ENCODE measurements around the gene TIMP2. TPM values are rescaled to one million over a fixed set of nuclear protein-coding genes. Genes with fewer than 3 reads are reported as not detected.

The TIMP2 gene
- total and polyA plus RNA-seq, 2 of the 4 experiments (the other 2 are of a cell fraction): 43.9 to 416 TPM

GRCh38 chr17:78828470-78829185, 96.6 kb downstream of the TIMP2 start (continued):
- no peak for TF ChIP-seq RCOR1 (IDR thresholded peaks at IDR 0.05; ENCODE audit: insufficient replicate concordance, low read length)

GRCh38 chr17:78826836-78827509, 98.2 kb downstream of the TIMP2 start:
- intact Hi-C loops (cut with micrococcal nuclease): loop anchor here (10.0 kb wide), 1 partner anchor 332 kb away; no protein-coding TSS in a partner anchor
- BruUV-seq (replicated peaks): no TSS peak

More at GRCh38 chr17:78826836-78827509, 98.2 kb downstream of the TIMP2 start:
- H4K5ac ChIP-seq (ENCODE audit: low read depth, low read length): no peak overlapping the region
- TF ChIP-seq SMC3 (IDR thresholded peaks at IDR 0.05; ENCODE audit: low read depth, low read length): no peak
- TF ChIP-seq ELK1 (IDR thresholded peaks at IDR 0.05; ENCODE audit: borderline replicate concordance, low read depth, low read length): no peak
- no peak for TF ChIP-seq MAZ (IDR thresholded peaks at IDR 0.05; ENCODE audit: borderline replicate concordance, low read depth, low read length)
- no peak for TF ChIP-seq CEBPB (IDR thresholded peaks at IDR 0.05; ENCODE audit: low read depth, low read length)
- no peak overlapping the region for H3K9ac ChIP-seq (ENCODE audit: low read depth, low read length)
- peaks cover 47% of the 10 kb centered on the region for H3K36me3 ChIP-seq (ENCODE audit: control insufficient read depth, insufficient read depth, low read length)
- H2AK9ac ChIP-seq (replicated peaks; ENCODE audit: low read depth, low read length, poor library complexity): no peak overlapping the region
- H3K4me1 ChIP-seq (ENCODE audit: control insufficient read depth, insufficient read depth, low read length): peaks cover 13% of the 10 kb centered on the region
- H2AK5ac ChIP-seq (ENCODE audit: low read depth, low read length): no peak overlapping the region
- no peak overlapping the region for H3K4ac ChIP-seq (ENCODE audit: low read depth, low read length)
- H4K91ac ChIP-seq (ENCODE audit: insufficient read depth, low read depth, low read length): no peak overlapping the region
- dilution Hi-C loops (cut with HindIII; ENCODE audit: low sequenced_read_pairs, unreplicated experiment): no loop called here
- peaks cover 30 to 79% of the 10 kb centered on the region in 2 experiments for H3K79me1 ChIP-seq (ENCODE audit: low read depth in 1 of 2, low read length in 2 of 2)
- H3K56ac ChIP-seq (ENCODE audit: extremely low read depth, insufficient read depth, low read length): no peak overlapping the region
- no peak overlapping the region for H3K27ac ChIP-seq (ENCODE audit: insufficient read depth, low read length)
- peaks cover 33% of the 10 kb centered on the region for H4K20me1 ChIP-seq (ENCODE audit: insufficient read depth, low read length)
- H3K4me2 ChIP-seq (ENCODE audit: low read depth, low read length): no peak overlapping the region
- H3K4me3 ChIP-seq (ENCODE audit: insufficient read depth, low read depth, low read length): no peak overlapping the region
- DNase-seq: no peak
- no peak overlapping the region for H4K8ac ChIP-seq (ENCODE audit: low read depth in 2 of 2, low read length in 2 of 2)
- no peak overlapping the region for H2BK120ac ChIP-seq (ENCODE audit: low read depth, low read length)
- peak overlapping the region; percentile 53 for H2BK5ac ChIP-seq (ENCODE audit: low read depth, low read length, poor library complexity, severe bottlenecking)
- H3K9me3 ChIP-seq (ENCODE audit: control insufficient read depth, insufficient read depth, low read length): no peaks in the 10 kb centered on the region
- no peak overlapping the region for H3K14ac ChIP-seq (replicated peaks; ENCODE audit: low read depth, low read length)
- no peak overlapping the region for H2BK20ac ChIP-seq (ENCODE audit: low read depth, low read length)
- ATAC-seq (ENCODE audit: low read depth): no peak
- no peak overlapping the region for H3K18ac ChIP-seq (ENCODE audit: low read depth, low read length)
- no peak overlapping the region for H3K23ac ChIP-seq (ENCODE audit: low read depth, low read length)
- no peaks in the 10 kb centered on the region for H3K27me3 ChIP-seq (ENCODE audit: control insufficient read depth, insufficient read depth, low read length)
- no peak overlapping the region for H2BK15ac ChIP-seq (ENCODE audit: low read depth, low read length)
- H2AFZ ChIP-seq (replicated peaks; ENCODE audit: low read length, poor library complexity): no peak overlapping the region
- WGBS, 2 experiments (ENCODE audit: extremely low coverage in 2 of 2, insufficient read length in 1 of 2): 100% methylated on average over 1 of the region's 21 CpGs; no CpG with 5 or more reads in 1 of the 2 experiments
- ChIA-PET POLR2A (ENCODE audit: unreplicated experiment) (interaction anchor here (0.6 kb wide), 1 partner anchor 13 kb away, joined by 3 read pairs; the partner anchor contains the start of gene USP36), CTCF (no interaction called here)
- peaks cover 19% of the 10 kb centered on the region for H3K9me1 ChIP-seq (ENCODE audit: insufficient read depth, low read length)
- in situ Hi-C loops (cut with MboI; ENCODE audit: low sequenced_read_pairs): no loop called here
